ENCODE results near the gene MYO5A.

Gene MYO5A

GRCh38 chr15:52503788-52504496, 24.7 kb downstream of the MYO5A start:
- no peak for DNase-seq (ENCODE audit: low read depth)
- no peak overlapping the region for H3K4me3 ChIP-seq (ENCODE audit: control insufficient read depth, low read depth, low read length)
- no peak for TF ChIP-seq CTCF (IDR thresholded peaks at IDR 0.05; ENCODE audit: control insufficient read depth, insufficient read depth, low read depth, low read length, missing control alignments)

GRCh38 chr15:52502608-52503007, 26.1 kb downstream of the MYO5A start:
- TF ChIP-seq CTCF (IDR thresholded peaks at IDR 0.05; ENCODE audit: control insufficient read depth, insufficient read depth, low read depth, low read length, missing control alignments) = no peak
- DNase-seq (ENCODE audit: low read depth) = no peak
- H3K4me3 ChIP-seq (ENCODE audit: control insufficient read depth, low read depth, low read length) = no peak overlapping the region

- no peak overlapping the region for H3K4me3 ChIP-seq (ENCODE audit: control insufficient read depth, low read depth, low read length)
- DNase-seq (ENCODE audit: low read depth) = no peak
- TF ChIP-seq CTCF (IDR thresholded peaks at IDR 0.05; ENCODE audit: control insufficient read depth, insufficient read depth, low read depth, low read length, missing control alignments) = no peak
Observed at GRCh38 chr15:52499506-52499905, 29.2 kb downstream of the MYO5A start.

- DNase-seq (ENCODE audit: low read depth) = no peak
- H3K4me3 ChIP-seq (ENCODE audit: control insufficient read depth, low read depth, low read length) = no peak overlapping the region
- TF ChIP-seq CTCF (IDR thresholded peaks at IDR 0.05; ENCODE audit: control insufficient read depth, insufficient read depth, low read depth, low read length, missing control alignments) = no peak
Observed at GRCh38 chr15:52498706-52499105, 30.0 kb downstream of the MYO5A start.

- DNase-seq (ENCODE audit: low read depth) = no peak
- H3K4me3 ChIP-seq (ENCODE audit: control insufficient read depth, low read depth, low read length) = no peak overlapping the region
- no peak for TF ChIP-seq CTCF (IDR thresholded peaks at IDR 0.05; ENCODE audit: control insufficient read depth, insufficient read depth, low read depth, low read length, missing control alignments)
Observed at GRCh38 chr15:52496776-52497470, 31.8 kb downstream of the MYO5A start.

GRCh38 chr15:52496175-52496574, 32.5 kb downstream of the MYO5A start:
- DNase-seq (ENCODE audit: low read depth) = no peak
- TF ChIP-seq CTCF (IDR thresholded peaks at IDR 0.05; ENCODE audit: control insufficient read depth, insufficient read depth, low read depth, low read length, missing control alignments) = no peak
- no peak overlapping the region for H3K4me3 ChIP-seq (ENCODE audit: control insufficient read depth, low read depth, low read length)
